ENCODE results near the gene ANKRD33B. TPM values are rescaled to one million over a fixed set of nuclear protein-coding genes. Genes with fewer than 3 reads are reported as not detected.

The ANKRD33B gene
- total RNA-seq, 1 donor from 2014 or later = 0.83 TPM

DNA sequence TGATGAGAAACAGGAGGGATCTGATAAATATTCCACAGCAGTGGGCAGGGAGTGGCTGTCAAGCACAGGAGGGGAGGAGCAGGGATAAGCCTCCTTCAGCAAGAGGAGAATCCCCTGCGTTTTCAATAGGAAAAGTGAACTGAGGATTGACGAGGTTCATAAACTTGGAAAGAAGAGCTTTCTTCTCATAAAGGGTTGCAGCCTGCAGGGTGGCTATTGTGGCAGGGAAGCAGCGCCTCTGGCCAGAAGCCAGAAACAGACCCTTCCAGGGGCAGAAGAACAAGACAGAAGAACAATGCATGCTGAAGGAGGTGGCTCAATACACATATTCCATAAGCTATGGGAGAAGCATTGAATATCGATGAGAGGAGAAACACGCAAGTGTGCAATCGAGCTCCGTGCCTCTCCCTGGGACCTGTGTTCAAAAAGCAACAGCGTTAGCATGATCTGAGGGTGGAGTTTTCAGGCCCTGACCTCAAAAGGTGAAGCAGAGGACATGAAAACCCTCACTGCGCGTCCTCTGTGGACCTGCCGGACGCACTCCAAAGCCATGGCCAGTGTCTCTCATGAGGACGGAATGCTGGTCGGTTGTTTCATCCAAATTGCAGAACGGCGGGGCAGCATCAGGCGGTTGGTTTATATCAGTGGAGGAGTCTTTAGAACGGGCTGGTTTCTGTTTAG, 67.6 kb downstream of the ANKRD33B start:
- no peak for DNase-seq (ENCODE audit: extremely low spot score, unreplicated experiment)
- Mint-ChIP-seq H3K27ac (ENCODE audit: unreplicated experiment) (no peak overlapping the region), H3K27me3 (ENCODE audit: unreplicated experiment) (peaks cover 8% of the 10 kb centered on the region), H3K4me3 (ENCODE audit: unreplicated experiment) (no peak overlapping the region), H3K36me3 (ENCODE audit: unreplicated experiment) (no peaks in the 10 kb centered on the region), H3K4me1 (ENCODE audit: unreplicated experiment) (peaks cover 13% of the 10 kb centered on the region), H3K9me3 (ENCODE audit: unreplicated experiment) (no peaks in the 10 kb centered on the region)
- TF ChIP-seq, protein P1, sequence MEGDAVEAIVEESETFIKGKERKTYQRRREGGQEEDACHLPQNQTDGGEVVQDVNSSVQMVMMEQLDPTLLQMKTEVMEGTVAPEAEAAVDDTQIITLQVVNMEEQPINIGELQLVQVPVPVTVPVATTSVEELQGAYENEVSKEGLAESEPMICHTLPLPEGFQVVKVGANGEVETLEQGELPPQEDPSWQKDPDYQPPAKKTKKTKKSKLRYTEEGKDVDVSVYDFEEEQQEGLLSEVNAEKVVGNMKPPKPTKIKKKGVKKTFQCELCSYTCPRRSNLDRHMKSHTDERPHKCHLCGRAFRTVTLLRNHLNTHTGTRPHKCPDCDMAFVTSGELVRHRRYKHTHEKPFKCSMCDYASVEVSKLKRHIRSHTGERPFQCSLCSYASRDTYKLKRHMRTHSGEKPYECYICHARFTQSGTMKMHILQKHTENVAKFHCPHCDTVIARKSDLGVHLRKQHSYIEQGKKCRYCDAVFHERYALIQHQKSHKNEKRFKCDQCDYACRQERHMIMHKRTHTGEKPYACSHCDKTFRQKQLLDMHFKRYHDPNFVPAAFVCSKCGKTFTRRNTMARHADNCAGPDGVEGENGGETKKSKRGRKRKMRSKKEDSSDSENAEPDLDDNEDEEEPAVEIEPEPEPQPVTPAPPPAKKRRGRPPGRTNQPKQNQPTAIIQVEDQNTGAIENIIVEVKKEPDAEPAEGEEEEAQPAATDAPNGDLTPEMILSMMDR (IDR thresholded peaks at IDR 0.05) = no peak

DNA sequence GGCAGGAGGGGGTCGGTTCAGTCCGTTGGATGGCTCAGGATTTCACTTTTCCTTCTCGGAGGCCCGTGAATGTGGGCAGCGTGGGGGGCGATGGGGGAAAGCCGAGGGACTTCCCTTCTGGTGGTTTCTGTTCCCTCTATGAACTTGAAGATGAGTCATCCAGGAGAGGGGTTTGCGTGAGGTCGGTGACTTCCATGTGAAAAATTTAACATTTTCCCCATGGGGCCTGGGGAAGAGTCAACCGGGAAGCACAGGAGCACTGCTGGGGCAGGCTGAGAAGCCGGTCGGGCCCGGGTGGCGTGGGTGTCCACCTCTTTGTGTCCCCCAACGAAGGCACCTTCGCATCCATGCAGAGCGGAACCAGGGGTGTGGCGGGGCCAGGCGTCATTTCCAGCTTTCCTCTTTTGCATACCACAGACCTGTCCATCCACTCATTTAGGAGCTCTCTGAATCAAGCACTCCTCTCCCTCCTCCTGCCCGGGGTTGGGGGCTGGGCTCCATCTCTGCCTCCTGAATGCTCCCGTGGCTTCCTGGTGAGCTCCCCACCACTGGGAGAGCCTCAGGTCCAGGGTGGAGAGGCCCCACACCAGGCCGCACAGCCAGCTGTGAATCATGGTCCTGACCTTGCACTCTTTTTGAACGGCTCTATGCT, 68.4 kb downstream of the ANKRD33B start:
- H3K27me3 Mint-ChIP-seq (ENCODE audit: unreplicated experiment) = peaks cover 8% of the 10 kb centered on the region
- no peaks in the 10 kb centered on the region for H3K36me3 Mint-ChIP-seq (ENCODE audit: unreplicated experiment)
- H3K27ac Mint-ChIP-seq (ENCODE audit: unreplicated experiment) = no peak overlapping the region
- TF ChIP-seq, protein P1 (IDR thresholded peaks at IDR 0.05) = no peak
- H3K9me3 Mint-ChIP-seq (ENCODE audit: unreplicated experiment) = no peaks in the 10 kb centered on the region
- no peak overlapping the region for H3K4me3 Mint-ChIP-seq (ENCODE audit: unreplicated experiment)
- no peak for DNase-seq (ENCODE audit: extremely low spot score, unreplicated experiment)
- peaks cover 9% of the 10 kb centered on the region for H3K4me1 Mint-ChIP-seq (ENCODE audit: unreplicated experiment)

DNA sequence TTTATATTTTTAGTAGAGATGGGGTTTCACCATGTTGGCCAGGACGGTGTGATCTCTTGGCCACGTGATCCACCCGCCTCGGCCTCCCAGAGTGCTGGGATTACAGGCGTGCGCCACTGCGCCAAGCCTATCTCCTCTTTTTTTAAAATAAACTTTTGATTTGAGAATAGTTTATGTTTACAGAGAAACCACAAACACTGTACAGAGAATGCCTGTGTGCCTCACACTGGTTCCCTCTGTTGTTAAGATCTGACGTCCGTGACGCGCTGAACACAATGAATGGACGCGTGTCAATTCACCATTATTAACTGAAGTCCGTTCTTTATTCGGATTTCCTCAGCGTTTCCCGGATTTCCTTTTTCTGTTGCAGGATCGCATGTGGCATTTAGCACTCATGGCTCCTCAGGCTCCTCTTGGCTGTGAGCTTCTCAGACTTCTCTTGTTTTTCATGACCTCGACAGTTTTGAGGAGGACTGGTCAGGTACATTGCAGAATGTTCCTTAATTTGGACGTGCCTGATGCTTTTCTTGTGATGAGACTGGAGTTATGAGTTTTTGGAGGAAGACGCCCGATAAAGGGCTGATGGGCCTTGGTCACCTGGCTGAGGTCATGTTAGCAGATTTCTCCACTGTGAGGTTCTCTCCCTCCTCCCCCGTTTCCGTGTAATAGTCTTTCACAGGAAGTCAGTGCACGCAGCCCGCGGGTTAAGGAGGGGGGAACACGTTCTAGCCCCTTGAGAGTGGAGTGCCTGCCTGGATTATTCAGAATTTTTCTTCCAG, 69.6 kb downstream of the ANKRD33B start:
- Mint-ChIP-seq H3K27ac (ENCODE audit: unreplicated experiment) (no peak overlapping the region), H3K36me3 (ENCODE audit: unreplicated experiment) (no peaks in the 10 kb centered on the region), H3K27me3 (ENCODE audit: unreplicated experiment) (peaks cover 8% of the 10 kb centered on the region), H3K9me3 (ENCODE audit: unreplicated experiment) (no peaks in the 10 kb centered on the region), H3K4me1 (ENCODE audit: unreplicated experiment) (peaks cover 4% of the 10 kb centered on the region), H3K4me3 (ENCODE audit: unreplicated experiment) (no peak overlapping the region)
- TF ChIP-seq, protein P1 (IDR thresholded peaks at IDR 0.05) = no peak
- DNase-seq (ENCODE audit: extremely low spot score, unreplicated experiment) = no peak

DNA sequence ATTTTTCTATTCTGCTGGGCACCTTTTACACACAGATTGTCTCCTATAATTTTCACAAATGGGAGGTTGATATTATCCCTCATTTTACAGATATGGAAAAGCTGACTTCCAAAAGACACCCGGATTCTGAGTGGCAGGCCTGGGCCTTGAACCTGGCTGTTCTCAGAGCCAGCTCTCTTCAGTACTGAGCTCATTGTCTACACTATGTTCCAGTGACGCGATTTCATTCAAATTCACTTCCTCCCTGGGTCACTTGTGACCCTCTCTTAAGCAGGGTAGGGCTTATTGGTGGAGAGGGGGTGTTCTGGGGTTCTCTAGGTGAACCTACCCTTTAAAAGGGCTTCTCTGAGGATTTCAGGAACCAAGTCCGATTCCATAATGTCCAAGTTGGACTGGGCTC, 70.2 kb downstream of the ANKRD33B start:
- Mint-ChIP-seq H3K9me3 (ENCODE audit: unreplicated experiment) (no peaks in the 10 kb centered on the region), H3K27me3 (ENCODE audit: unreplicated experiment) (peaks cover 8% of the 10 kb centered on the region), H3K4me3 (ENCODE audit: unreplicated experiment) (no peak overlapping the region), H3K4me1 (ENCODE audit: unreplicated experiment) (peaks cover 4% of the 10 kb centered on the region), H3K36me3 (ENCODE audit: unreplicated experiment) (no peaks in the 10 kb centered on the region), H3K27ac (ENCODE audit: unreplicated experiment) (no peak overlapping the region)
- TF ChIP-seq, protein P1 (IDR thresholded peaks at IDR 0.05) = no peak
- DNase-seq (ENCODE audit: extremely low spot score, unreplicated experiment) = no peak

DNA sequence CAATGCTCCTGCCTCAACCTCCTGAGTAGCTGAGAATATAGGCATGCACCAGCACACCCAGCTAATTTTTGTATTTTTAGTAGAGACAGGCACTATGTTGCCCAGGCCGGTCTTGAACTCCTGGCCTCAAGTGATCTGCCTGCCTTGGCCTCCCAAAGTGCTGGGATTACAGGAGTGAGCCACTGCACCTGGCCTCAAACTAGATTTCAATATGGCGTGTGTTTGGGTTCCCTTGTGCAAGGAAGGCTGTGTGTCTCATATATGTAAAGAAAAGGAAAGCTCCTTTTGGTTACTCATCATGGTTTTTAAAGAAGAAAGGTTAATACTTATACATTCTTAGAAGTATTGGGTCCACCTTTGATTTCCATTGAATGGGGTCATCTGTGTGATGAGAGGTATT, 70.7 kb downstream of the ANKRD33B start:
- no peak for DNase-seq (ENCODE audit: extremely low spot score, unreplicated experiment)
- Mint-ChIP-seq H3K27me3 (ENCODE audit: unreplicated experiment) (peaks cover 4% of the 10 kb centered on the region), H3K4me1 (ENCODE audit: unreplicated experiment) (peaks cover 4% of the 10 kb centered on the region), H3K36me3 (ENCODE audit: unreplicated experiment) (no peaks in the 10 kb centered on the region), H3K9me3 (ENCODE audit: unreplicated experiment) (no peaks in the 10 kb centered on the region), H3K27ac (ENCODE audit: unreplicated experiment) (no peak overlapping the region), H3K4me3 (ENCODE audit: unreplicated experiment) (no peak overlapping the region)
- TF ChIP-seq, protein P1 (IDR thresholded peaks at IDR 0.05) = no peak

Measured in osteocyte (in vitro differentiated cells).